Right ventricle myocardium superior (tissue), 1 donor: ENCODE data around the gene NPEPPS. TPM values are rescaled to one million over a fixed set of nuclear protein-coding genes. Genes with fewer than 3 reads are reported as not detected.
A peak's percentile ranks its signal among the peaks of the same experiment; 100 is the strongest.

Experiments used
- ATAC-seq: fragments of 200-7000 bp; cut with Tn5 transposase; one replicate; pipeline ENCODE4 v1.9.1; 2020; ENCODE audit warnings: mild to moderate bottlenecking; ENCODE audit not compliant: poor library complexity
- DNase-seq: peaks from one replicate; pipeline ENCODE4 v3.0.0-alpha.2; 2020
- intact Hi-C: fragments of 100-400 bp; cut with DNase I; formaldehyde crosslinking; loops from one replicate; pipeline ENCODE4 v1.11.2; 2022
- total RNA-seq: library from RNA; stranded (reverse); fragmentation: NEBNext Ultra II Directional; extraction: Animal tissue kit (Norgen Biotek cat#: 25700); gene quantifications from one replicate; pipeline ENCODE4 v1.2.1, GENCODE V29; 2021
- donor health status: DM: no; HTN: yes; CAD: no; lungs with severe emphysema.

The NPEPPS gene
- total RNA-seq, 1 donor from 2014 or later = 97.3 TPM

DNA sequence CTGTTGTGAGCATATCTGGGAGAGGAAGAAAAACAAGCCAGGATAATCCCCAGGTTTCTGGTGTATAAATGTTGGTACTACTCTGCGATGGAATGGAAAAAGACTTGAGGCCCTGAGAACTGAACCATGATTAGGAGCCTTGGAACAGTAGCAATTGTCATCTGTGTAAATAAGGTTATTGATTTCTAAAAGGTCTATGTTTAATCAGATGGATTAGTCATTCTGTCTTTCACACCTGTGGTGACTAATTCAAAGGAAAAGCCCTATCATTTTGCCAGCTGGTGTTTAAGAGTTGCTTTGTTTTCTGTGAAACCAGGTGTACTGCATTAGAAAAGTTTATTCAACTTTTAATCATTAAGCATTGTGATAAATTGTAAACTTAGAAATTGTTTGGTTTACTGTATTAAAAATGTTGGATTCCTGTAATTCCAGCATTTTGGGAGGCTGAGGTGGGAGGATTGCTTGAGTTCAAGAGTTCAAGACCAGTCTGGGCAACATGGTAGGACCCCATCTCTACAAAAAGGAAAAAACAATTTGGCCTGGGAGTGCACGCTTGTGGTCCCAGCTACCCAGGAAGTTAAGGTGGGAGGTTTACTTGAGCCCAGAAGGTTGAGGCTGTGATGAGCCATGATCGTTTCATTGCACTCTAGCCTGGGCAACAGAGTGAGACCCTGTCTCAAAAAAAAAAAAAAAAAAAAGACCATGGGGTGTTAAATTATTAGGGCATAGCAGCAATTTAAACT is 89.8 kb downstream of the NPEPPS start:
- intact Hi-C loops = no loop called here
- DNase-seq = no peak
- ATAC-seq = no peak

DNA sequence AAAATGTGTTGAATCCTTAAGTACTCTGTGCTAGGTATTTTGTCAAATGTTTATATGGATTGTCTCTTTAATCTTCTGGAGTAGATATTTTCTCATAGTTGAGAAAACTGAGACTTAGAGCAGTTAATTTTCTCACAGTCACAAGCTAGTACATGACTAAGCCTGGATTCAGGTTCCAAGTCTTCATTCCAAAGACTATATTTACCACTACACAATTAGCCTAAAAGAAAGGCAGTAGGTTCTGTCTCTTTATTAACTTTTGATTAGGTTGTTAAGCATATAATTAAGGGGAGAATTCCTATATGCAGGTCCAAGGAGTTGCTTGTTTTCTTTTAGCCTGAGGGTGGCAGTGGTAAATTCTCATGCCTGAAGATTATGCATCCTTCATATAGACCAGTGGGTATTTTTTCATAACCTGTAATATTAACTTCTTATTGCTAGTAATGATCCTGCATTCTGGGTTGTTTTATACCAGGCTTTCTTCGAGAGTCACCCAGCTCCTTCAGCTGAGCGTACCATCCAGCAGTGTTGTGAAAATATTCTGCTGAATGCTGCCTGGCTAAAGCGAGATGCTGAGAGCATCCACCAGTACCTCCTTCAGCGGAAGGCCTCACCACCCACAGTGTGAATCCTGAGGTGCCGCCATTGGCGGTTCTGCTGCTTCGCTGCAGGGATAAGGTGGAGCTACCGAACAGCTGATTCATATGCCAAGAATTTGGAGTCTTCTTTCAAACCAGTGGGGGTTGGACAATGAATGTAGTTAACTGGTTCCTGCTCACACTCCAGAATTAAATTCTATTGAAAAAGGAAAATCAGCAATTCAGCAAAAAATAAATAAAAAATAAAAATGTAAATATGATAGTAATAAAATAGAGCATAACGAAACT is 90.6 kb downstream of the NPEPPS start:
- DNase-seq (peak; percentile 51), ATAC-seq (peak; percentile 68)
- intact Hi-C loops = no loop called here

DNA sequence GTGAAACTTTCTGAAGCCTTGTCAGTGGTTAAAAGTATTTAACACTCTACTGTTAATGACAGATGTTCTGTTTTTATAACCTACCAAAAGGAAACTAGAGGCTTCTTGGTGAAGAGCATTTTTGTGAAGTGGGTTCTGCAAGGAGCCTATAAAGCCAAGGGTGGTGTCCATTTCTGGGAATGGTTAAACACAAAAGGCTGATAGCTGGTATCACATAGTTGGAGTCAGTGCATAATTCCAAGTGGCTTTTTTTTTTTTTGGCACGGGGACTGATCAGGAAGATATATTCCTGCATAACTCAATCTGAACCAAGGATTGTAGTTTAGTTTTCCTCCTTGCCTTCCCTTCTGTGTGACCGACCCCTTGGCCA is 91.3 kb downstream of the NPEPPS start:
- DNase-seq (no peak), ATAC-seq (no peak)
- intact Hi-C loops = no loop called here

DNA sequence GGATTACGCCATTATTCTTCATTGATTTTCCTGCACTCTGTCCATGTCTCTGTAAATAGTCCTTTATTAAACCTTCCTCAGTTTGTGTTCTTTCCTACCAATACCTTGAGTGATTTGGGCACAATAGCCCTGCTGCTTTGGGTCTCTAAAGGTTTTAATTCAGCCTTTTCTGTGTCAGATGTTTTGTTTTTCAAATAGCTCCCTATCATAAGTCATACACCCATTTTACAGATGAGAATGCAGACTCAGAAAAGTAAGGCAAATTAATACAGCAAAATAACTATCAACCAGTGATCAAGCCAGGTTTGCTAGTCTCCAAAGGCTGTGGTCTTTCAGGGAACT is 93.8 kb downstream of the NPEPPS start:
- intact Hi-C loops = no loop called here
- ATAC-seq (no peak), DNase-seq (no peak)

DNA sequence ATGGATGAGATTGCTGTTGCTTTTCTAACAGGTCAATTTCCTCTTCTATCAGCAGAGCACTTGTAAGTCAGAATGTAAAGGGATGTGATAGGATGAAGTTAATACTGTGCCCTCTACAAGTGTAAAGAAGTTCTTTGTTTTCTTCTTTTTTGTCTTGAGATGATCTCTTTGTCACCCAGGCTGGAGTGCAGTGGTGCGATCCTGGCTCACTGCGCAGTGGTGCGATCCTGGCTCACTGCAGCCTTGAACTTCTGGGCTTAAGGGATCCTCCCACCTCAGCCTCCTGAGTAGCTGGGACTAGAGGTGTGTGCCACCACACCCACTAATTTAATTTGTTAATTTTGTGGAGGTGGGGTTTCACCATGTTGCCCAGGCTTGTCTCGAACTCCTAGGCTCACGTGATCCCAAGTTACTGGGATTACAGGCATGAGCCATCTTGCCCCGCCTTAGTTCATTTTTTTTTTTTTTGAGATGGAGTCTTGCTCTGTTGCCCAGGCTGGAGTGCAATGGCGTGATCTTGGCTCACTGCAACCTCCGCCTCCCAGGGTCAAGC is 97.2 kb downstream of the NPEPPS start:
- ATAC-seq = no peak
- intact Hi-C loops = no loop called here
- no peak for DNase-seq

DNA sequence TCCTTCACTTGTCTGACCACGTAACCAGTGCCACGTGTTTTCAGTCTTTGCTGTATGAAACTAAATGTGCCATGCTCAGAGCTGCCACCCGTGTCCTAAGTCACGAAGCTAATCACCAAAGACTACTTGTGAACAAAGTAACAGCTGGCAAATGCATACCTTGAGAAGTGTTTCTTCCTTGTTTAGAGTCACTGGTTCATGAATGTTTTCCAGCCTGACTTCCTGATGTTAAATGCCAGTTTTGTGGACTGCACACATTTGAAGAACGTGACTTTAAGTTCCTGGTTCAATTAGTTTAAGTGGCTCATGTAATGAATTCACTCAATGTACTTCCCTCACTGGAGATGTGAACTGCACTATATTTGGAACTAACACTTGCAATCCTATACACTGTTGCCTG is 98.9 kb downstream of the NPEPPS start:
- no peak for DNase-seq
- intact Hi-C loops = no loop called here
- ATAC-seq = no peak

DNA sequence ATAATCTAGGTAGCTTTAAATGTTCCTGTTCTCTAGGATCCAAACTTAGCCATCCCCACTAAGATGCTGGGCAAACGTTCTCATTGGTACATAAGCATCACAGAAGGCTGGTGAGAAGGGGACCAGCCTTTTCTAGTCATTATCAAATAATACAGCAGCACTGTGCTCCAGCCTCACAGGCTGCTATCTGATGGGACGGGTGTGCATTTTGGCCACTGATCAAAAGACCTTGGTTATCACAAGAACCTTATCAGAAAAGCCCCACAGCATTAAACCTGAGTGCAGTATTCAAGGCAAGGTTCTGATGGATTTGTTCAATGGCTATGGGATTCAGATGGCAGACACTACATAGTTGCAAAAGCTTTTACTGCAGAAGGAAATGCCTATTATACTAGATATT is 99.7 kb downstream of the NPEPPS start:
- DNase-seq (no peak), ATAC-seq (no peak)
- intact Hi-C loops = no loop called here

DNA sequence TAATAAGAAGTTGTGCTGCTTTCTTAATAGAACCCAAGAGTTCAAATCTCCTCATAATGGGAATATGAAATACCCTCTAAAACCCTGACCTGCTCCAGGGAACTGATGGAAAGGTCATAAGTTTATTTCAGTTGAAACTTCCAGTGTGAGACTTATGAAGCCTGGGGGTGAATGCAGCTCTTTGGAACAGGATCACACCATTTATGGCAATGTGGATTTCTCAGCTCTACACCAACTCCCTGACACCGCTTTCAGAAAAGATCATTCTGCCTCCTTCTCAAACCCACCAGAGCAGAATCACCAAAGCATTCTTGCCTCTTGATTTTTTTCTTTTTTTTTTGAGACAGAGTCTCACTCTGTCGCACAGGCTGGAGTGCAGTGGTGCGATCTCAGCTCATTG is 102.1 kb downstream of the NPEPPS start:
- no peak for ATAC-seq
- intact Hi-C loops = no loop called here

DNA sequence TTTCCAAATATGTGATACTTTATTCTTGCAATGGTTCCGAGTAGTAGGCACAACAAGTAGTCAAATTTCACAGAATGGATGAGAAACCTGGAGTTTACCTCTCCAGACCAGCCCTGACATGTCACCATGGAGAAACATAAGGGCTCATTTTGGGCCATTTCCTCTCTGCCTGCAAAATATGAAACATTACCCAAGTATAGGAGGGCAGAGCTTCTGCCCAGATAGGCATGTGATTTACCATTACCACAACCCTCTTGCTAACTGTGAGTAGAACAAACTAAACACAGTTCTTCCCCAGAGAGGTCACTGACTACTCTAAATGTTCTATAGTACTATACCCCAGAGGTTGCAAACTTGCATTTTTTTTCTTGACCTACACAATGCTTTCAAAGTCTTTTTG is 103.1 kb downstream of the NPEPPS start:
- DNase-seq (no peak), ATAC-seq (no peak)
- intact Hi-C loops = no loop called here

More for the DNA sequence above, 102.1 kb downstream of the NPEPPS start:
- DNase-seq = no peak

DNA sequence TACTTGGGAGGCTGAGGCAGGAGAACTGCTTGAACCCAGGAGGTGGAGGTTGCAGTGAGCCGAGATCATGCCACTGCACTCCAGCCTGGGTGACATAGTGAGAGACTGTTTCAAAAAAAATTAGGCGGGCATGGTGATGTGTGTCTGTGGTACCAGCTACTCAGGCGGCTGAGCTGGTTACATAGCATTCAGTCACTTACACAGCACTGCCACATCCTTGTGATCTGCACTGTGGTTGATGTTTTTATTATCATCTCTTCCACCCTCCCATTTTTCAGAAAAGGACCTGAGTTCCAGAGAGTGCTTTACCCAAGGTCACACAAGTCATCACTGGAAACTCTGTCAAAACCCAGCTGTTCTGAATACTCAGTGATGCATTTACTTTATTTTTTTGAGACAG is 104.0 kb downstream of the NPEPPS start:
- intact Hi-C loops = no loop called here
- DNase-seq (no peak), ATAC-seq (no peak)

DNA sequence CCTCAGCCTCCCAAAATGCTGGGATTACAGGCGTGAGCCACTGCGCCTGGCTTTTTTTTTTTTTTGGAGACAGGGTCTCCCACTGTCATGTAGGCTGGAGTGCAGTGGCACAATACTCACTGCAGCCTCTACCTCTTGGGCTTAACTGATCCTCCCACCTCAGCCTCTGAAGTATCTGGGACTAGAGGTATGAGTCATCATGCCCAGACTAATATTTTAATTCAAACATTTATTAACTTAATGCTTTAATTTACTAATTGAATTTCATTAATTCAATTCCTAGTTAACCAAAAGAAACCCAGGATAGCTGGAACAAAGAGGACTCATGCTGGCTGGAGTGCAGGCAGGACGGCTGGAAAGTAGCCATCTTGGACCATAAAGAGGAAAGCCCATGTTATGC is 104.8 kb downstream of the NPEPPS start:
- ATAC-seq (no peak), DNase-seq (no peak)
- intact Hi-C loops = no loop called here

DNA sequence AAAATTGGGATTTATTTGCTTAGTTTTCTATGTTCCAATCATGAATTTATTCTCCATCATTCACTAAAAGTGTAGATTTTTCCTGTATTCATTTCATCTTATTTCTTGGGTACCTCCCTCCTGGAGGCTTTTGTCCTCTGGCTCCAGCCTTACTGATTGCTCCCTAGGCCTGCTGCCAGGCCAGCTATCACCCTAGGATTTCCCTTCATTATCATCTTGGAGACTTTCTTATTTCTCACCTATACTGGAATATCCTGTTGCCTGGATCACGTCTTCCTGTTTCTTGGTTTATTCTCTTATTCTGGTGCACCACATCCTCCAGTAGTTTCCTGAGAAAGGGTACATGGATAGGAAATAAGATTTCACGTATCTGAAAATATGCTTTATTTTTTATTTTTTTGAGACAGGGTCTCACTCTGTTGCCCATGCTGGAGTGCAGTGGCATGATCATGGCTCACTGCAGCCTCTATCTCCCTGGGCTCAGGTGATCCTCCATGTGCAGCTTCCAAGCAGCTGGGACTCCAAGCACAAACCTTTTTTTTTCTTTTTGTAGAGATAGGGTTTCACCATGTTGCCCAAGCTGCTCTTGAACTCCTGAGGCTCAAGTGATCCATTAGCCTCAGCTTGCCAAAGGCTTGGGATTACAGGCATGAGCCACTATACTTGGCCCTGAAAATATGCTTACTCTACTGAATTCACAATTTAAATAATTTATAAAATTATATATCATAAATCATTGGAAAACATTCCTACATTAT is 105.5 kb downstream of the NPEPPS start:
- intact Hi-C loops = no loop called here
- DNase-seq (no peak), ATAC-seq (no peak)

DNA sequence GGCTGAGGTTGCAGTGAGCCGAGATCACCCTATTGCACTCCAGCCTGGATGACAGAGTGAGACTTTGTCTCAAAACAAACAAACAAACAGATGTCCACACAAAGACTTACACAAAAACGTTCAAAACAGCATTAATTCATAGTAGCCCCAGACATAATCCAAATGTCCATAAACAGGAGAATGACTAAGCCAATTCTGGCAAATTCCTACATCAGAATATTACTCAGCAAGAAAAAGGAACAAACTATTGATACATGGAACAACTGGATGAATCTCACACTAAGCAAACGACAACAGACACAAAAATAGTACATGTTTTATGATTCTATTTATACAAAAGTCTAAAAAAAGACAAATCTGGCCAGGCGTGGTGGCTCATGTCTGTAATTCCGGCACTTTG is 108.0 kb downstream of the NPEPPS start:
- DNase-seq = no peak
- intact Hi-C loops = no loop called here
- no peak for ATAC-seq

DNA sequence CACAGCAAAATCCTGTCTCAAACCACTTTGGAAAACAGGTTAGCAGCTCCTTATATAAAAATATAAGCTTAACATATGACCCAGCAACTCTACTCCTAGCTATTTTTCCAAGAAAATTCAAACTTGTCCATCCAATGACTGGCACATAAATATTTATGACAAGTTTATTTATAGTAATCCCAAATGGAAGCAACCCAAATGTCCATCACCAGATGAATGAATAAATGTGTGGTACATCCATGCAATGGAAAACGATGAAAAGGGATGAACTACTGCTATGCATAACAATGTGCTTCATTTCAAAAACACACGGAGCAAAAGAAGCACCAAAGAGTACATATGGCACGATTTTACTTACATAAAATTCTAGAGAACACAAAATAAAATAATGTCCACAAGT is 109.2 kb downstream of the NPEPPS start:
- no peak for ATAC-seq
- intact Hi-C loops = no loop called here
- no peak for DNase-seq

DNA sequence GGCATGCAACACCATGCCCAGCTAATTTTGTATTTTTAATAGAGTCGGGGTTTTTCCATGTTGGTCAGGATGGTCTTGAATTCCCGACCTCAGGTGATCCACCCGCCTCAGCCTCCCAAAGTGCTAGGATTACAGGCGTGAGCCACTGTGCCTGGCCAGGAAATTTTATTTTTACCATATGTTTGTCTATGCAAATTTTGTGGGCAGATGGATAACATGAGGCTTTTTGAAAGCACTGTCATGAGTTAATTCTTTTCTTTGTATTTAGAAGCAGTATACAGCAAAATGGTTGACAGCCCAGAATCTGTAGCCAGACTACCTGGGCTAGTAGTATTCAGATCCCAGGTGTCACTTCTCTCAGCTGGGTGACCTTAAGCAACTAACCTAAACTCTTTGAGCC is 110.3 kb downstream of the NPEPPS start:
- no peak for ATAC-seq
- intact Hi-C loops = no loop called here
- no peak for DNase-seq

DNA sequence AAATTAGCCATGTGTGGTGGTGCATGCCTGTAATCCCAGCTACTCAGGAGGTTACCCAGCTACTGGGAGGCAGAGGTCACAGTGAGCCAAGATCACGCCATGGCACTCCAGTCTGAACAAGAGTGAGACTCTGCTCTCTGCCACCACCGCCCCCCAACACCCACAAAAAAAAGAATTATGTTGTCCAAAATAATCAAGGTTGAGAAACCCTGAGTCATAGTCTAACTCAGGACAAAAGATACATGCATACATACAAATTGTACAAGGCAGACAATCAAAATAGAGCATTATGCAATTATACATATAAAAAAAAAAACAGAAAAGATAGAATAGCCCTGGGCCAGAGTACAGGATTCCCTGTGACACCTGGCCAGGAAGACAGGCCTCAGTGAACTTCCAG is 112.2 kb downstream of the NPEPPS start:
- no peak for ATAC-seq
- intact Hi-C loops = no loop called here
- DNase-seq = no peak

DNA sequence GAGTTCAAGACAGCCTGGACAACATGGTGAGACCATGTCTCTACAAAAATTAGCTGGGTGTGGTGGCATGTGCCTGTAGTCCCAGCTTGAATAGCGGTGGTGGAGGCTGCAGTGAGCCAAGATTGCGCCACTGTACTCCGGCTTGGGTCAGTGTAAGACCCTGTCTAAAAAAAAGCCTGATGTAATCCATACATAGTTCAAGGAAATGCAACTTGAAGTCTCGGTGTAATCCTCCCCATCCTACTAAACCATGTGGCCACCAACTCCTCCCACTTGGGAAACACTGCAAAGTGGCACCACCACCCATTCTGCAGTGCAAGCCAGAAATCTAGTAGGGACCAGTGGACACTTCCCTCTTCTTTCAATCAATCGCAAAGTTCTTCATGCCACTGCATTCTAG is 113.4 kb downstream of the NPEPPS start:
- no peak for ATAC-seq
- intact Hi-C loops = no loop called here
- DNase-seq = no peak

DNA sequence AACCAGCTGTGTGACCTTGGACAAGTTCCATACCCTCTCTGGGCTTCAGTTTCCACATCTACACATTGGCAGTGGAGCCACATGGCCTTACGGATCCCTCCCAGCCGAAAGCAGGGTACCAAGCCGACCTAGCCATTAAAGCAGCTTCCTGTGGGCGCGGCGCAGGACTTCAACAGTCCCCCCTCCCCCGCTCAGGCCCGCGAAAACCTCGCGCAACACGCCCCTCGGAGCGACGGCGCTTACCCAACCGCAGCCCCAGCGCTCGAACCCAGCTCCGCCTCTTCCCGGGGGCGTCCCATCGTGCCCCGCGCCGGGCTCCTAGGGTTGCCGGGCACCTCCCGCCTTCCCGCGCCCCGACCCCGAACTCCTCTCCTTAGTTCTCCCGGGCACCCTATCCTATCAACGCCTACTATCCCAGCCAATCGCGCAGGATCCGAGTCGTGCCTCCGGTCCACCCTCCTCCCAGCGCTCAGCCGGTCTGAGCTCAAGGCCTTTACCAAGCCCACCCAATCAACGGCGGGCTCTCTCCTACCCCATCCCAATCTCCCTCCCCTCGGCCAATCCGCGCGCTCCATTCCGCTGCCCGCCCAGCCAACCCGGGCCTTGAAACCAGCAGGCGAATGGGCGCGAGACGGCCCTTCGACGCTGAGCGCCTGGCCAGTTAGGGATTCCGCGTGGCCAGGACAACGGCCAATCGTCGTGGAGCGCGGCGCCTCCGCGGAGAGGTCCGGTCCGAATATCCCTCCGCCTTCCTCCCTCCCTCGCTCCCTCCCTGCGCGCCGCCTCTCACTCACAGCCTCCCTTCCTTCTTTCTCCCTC is 118.5 kb downstream of the NPEPPS start, which contains the start of gene KPNB1:
KPNB1 (plus strand) TSS at position 767 of the 819 bp plus-strand sequence. CDS start 326 bp downstream, outside the sequence.
- ATAC-seq = peak; percentile 90
- intact Hi-C loops = no loop called here
- peak; percentile 99 for DNase-seq
